KBM-7 (cell line): ENCODE results near the gene IL17REL.
A peak's percentile ranks its signal among the peaks of the same experiment; 100 is the strongest.

Experiments used
- DNase-seq: peaks from one replicate; pipeline ENCODE4 v3.0.0-alpha.2; 2015
- in situ Hi-C: fragments of 300-500 bp; cut with MboI; formaldehyde crosslinking; loops from 2 replicates; pipeline ENCODE4 v1.14.3; 2020; ENCODE audit warnings: low sequenced_read_pairs, low pct_unique_long_range_greater_than_20kb, mixed read lengths

The IL17REL gene

GRCh38 chr22:50012211-50013181 is at the start of gene IL17REL:
IL17REL (minus strand) TSS chr22:50012765; CDS start chr22:50012646, 119 bp downstream.
- in situ Hi-C loops, result no loop called here
- DNase-seq, result no peak

GRCh38 chr22:50061824-50062355 is 49.3 kb upstream of the IL17REL start:
- in situ Hi-C loops, result no loop called here
- peak; percentile 71 for DNase-seq

- in situ Hi-C loops, result no loop called here
- no peak for DNase-seq
These were observed 48.7 kb upstream of the IL17REL start for GRCh38 chr22:50061141-50061823.

- no peak for DNase-seq
- in situ Hi-C loops, result no loop called here
These were observed 48.0 kb upstream of the IL17REL start for GRCh38 chr22:50060441-50061140.

- in situ Hi-C loops, result no loop called here
- DNase-seq, result no peak
These were observed 47.3 kb upstream of the IL17REL start for GRCh38 chr22:50059881-50060262.

- in situ Hi-C loops, result no loop called here
- DNase-seq, result no peak
These were observed 46.6 kb upstream of the IL17REL start for GRCh38 chr22:50058906-50059880.

GRCh38 chr22:50058061-50058905 is 45.7 kb upstream of the IL17REL start, which contains the start of gene TTLL8:
TTLL8 (minus strand) TSS chr22:50058298.
- in situ Hi-C loops, result no loop called here
- DNase-seq, result no peak

GRCh38 chr22:50057278-50058060 is 44.9 kb upstream of the IL17REL start:
- DNase-seq, result no peak

GRCh38 chr22:50056214-50056972 is 43.8 kb upstream of the IL17REL start:
- DNase-seq, result no peak
- in situ Hi-C loops, result no loop called here

More at GRCh38 chr22:50057278-50058060, 44.9 kb upstream of the IL17REL start:
- in situ Hi-C loops, result no loop called here

GRCh38 chr22:50053861-50054260 is 41.3 kb upstream of the IL17REL start:
- no peak for DNase-seq

GRCh38 chr22:50051930-50052329 is 39.4 kb upstream of the IL17REL start:
- no peak for DNase-seq
- in situ Hi-C loops, result no loop called here

More at GRCh38 chr22:50053861-50054260, 41.3 kb upstream of the IL17REL start:
- in situ Hi-C loops, result no loop called here

- no peak for DNase-seq
- in situ Hi-C loops, result loop anchor here (25.0 kb wide), 1 partner anchor 287 kb away; no protein-coding TSS in a partner anchor
These were observed 37.0 kb upstream of the IL17REL start for GRCh38 chr22:50049299-50050195.

GRCh38 chr22:50048836-50049235 is 36.3 kb upstream of the IL17REL start:
- in situ Hi-C loops, result loop anchor here (25.0 kb wide), 1 partner anchor 287 kb away; no protein-coding TSS in a partner anchor

GRCh38 chr22:50048061-50048765 is 35.6 kb upstream of the IL17REL start:
- in situ Hi-C loops, result loop anchor here (25.0 kb wide), 1 partner anchor 286 kb away; no protein-coding TSS in a partner anchor
- DNase-seq, result no peak

More at GRCh38 chr22:50048836-50049235, 36.3 kb upstream of the IL17REL start:
- no peak for DNase-seq
